Fibroblast of villous mesenchyme (primary cell): ENCODE measurements around the gene ANO4. TPM values are rescaled to one million over a fixed set of nuclear protein-coding genes. Genes with fewer than 3 reads are reported as not detected.
"Not testable (repeated sequence)": the region's sequence is repeated elsewhere in the genome, so short reads cannot be mapped to it uniquely, and the experiment has no call there.

ENCODE experiments used
- DNase-seq: peaks from one replicate; pipeline ENCODE4 v3.0.0-alpha.2; 2010; ENCODE audit warnings: low read depth
- H3K4me3 ChIP-seq: 2 replicates; pipeline ENCODE4 v1.5.1; 2011; ENCODE audit warnings: low read depth, mild to moderate bottlenecking, low read length
- CTCF ChIP-seq: IDR thresholded peaks from 2 replicates; pipeline ENCODE4 v1.5.1; 2012; ENCODE audit warnings: low read depth, mild to moderate bottlenecking, low read length; ENCODE audit not compliant: insufficient read depth
- total RNA-seq: library from RNA; depleted of rRNA; stranded (reverse); fragments of >200 nt; gene quantifications from 2 replicates; pipeline ENCODE4 v1.2.3, GENCODE V29; 2012

The ANO4 gene
- total RNA-seq, 1 donor: 13.8 TPM

- peak; percentile 19 for DNase-seq
- H3K4me3 ChIP-seq: no peak overlapping the region
- no peak for TF ChIP-seq CTCF
Measured at GRCh38 chr12:101127521-101128219, 333.1 kb downstream of the ANO4 start.

GRCh38 chr12:101145777-101146431 lies 351.3 kb downstream of the ANO4 start:
- not testable (repeated sequence) for DNase-seq, H3K4me3 ChIP-seq

- TF ChIP-seq CTCF: no peak
- H3K4me3 ChIP-seq: no peak overlapping the region
- no peak for DNase-seq
Measured at GRCh38 chr12:101165319-101165718, 370.7 kb downstream of the ANO4 start.

- no peak for DNase-seq
- H3K4me3 ChIP-seq: no peak overlapping the region
- no peak for TF ChIP-seq CTCF
Measured at GRCh38 chr12:101166866-101167265, 372.3 kb downstream of the ANO4 start.

GRCh38 chr12:101168001-101168400 lies 373.4 kb downstream of the ANO4 start:
- no peak overlapping the region for H3K4me3 ChIP-seq
- DNase-seq: no peak
- TF ChIP-seq CTCF: no peak

GRCh38 chr12:101172316-101172715 lies 377.7 kb downstream of the ANO4 start:
- no peak overlapping the region for H3K4me3 ChIP-seq
- no peak for TF ChIP-seq CTCF
- no peak for DNase-seq

GRCh38 chr12:101173197-101173749 lies 378.7 kb downstream of the ANO4 start:
- DNase-seq: no peak
- TF ChIP-seq CTCF: no peak

More at GRCh38 chr12:101173197-101173749, 378.7 kb downstream of the ANO4 start:
- H3K4me3 ChIP-seq: no peak overlapping the region
